C4-2B (cell line): ENCODE measurements around the gene ANKRD22.

ENCODE experiments used
- CTCF ChIP-seq: fragments of 450-650 bp; conservative IDR thresholded peaks from 2 replicates; pipeline ENCODE4 v1.5.1; 2017; ENCODE audit warnings: mild to moderate bottlenecking
- ZFX ChIP-seq: fragments of 450-650 bp; IDR thresholded peaks from 2 replicates; pipeline ENCODE4 v1.6.1; 2017

GRCh38 chr10:88841316-88842111 lies 10.1 kb downstream of the ANKRD22 start:
- TF ChIP-seq CTCF (no peak), ZFX (no peak)
